K562 (cell line): ENCODE results near the gene BSPRY. TPM values are rescaled to one million over a fixed set of nuclear protein-coding genes. Genes with fewer than 3 reads are reported as not detected.
A peak's percentile ranks its signal among the peaks of the same experiment; 100 is the strongest.

Experiments
- ATF7 ChIP-seq: fragments of 450-650 bp; IDR thresholded peaks from 2 replicates; pipeline ENCODE4 v1.7.1; 2014; ENCODE audit warnings: mild to moderate bottlenecking, moderate library complexity
- CREBBP ChIP-seq: IDR thresholded peaks from one replicate; pipeline ENCODE4 v1.6.1; 2012; ENCODE audit warnings: low read depth, mild to moderate bottlenecking, control low read depth, inconsistent platforms, low read length
- DPF2 ChIP-seq: fragments of 450-650 bp; IDR thresholded peaks from 2 replicates; pipeline ENCODE4 v1.6.1; 2016
- FOS ChIP-seq: IDR thresholded peaks from 3 replicates; pipeline ENCODE4 v1.6.1; 2011; ENCODE audit not compliant: insufficient read length; ENCODE audit errors: extremely low read depth
- FOXK2 ChIP-seq, 2 experiments: fragments of 450-650 bp; IDR thresholded peaks in 1 of 2; conservative IDR thresholded peaks in 1 of 2; 2 replicates each; pipeline ENCODE4 v1.6.1; 2016; ENCODE audit warnings: low read depth in 2 of 2, mild to moderate bottlenecking in 1 of 2
- NUFIP1 ChIP-seq: fragments of 450-650 bp; IDR thresholded peaks from 2 replicates; pipeline ENCODE4 v1.6.1; 2018; ENCODE audit not compliant: partially characterized antibody
- POLR3A ChIP-seq: IDR thresholded peaks from 2 replicates; pipeline ENCODE4 v1.6.1; 2011; ENCODE audit warnings: borderline replicate concordance, mild to moderate bottlenecking, moderate library complexity; ENCODE audit not compliant: insufficient read length, insufficient read depth; ENCODE audit errors: extremely low read depth
- THRA ChIP-seq: fragments of 450-650 bp; IDR thresholded peaks from 2 replicates; pipeline ENCODE4 v1.6.1; 2017; ENCODE audit warnings: mild to moderate bottlenecking, moderate library complexity
- THRB ChIP-seq: fragments of 450-650 bp; formaldehyde crosslinking; conservative IDR thresholded peaks from 2 replicates; pipeline ENCODE4 v1.4.0; 2022; ENCODE audit warnings: mild to moderate bottlenecking, missing genetic modification characterization
- ZBTB5 ChIP-seq: fragments of 450-650 bp; IDR thresholded peaks from 2 replicates; pipeline ENCODE4 v1.6.1; 2017; ENCODE audit warnings: antibody characterized with exemption
- ZNF24 ChIP-seq: fragments of 450-650 bp; IDR thresholded peaks from 2 replicates; pipeline ENCODE4 v1.6.1; 2016
- ZNF253 ChIP-seq: fragments of 250-450 bp; sonication (Bioruptor Pico); conservative IDR thresholded peaks from 2 replicates; pipeline ENCODE4 v1.6.1; 2021; ENCODE audit warnings: mild to moderate bottlenecking
- ZNF324 ChIP-seq: fragments of 250-450 bp; sonication (Bioruptor Pico); IDR thresholded peaks from 2 replicates; pipeline ENCODE4 v1.4.0; 2020; ENCODE audit warnings: mild to moderate bottlenecking
- ZNF780A ChIP-seq: fragments of 250-450 bp; sonication (Bioruptor Pico); IDR thresholded peaks from 2 replicates; pipeline ENCODE4 v1.5.0; 2021; ENCODE audit warnings: mild to moderate bottlenecking
- ZNF830 ChIP-seq: fragments of 250-450 bp; sonication (Bioruptor Pico); IDR thresholded peaks from 2 replicates; pipeline ENCODE4 v1.5.0; 2021; ENCODE audit warnings: mild to moderate bottlenecking
- ZZZ3 ChIP-seq: fragments of 450-650 bp; IDR thresholded peaks from 2 replicates; pipeline ENCODE4 v1.6.1; 2016; ENCODE audit warnings: antibody characterized with exemption, mild to moderate bottlenecking, moderate library complexity
- polyA plus RNA-seq, 8 experiments: library from polyadenylated mRNA; depleted of rRNA in 4 of 8; stranded (reverse) in 5 of 8; unstranded in 3 of 8; fragments of >200 nt; fragmentation: Nextera tagmentation in 2 of 8; fragmentation: Illumina TruSeq in 1 of 8; extraction: Ambion mirVana in 2 of 8; extraction: Trizol in 1 of 8; gene quantifications; 2 replicates each; pipeline versions ENCODE4 v1.2.1 to v1.2.3, GENCODE V29; 2011 to 2014; ENCODE audit warnings: inconsistent platforms in 1 of 8, missing spikeins in 1 of 8
- total RNA-seq, 7 experiments: library from RNA; depleted of rRNA in 6 of 7; stranded (reverse); fragments of >200 nt in 6 of 7; fragmentation: Illumina TruSeq in 2 of 7; extraction: Trizol in 2 of 7; gene quantifications; 2 replicates each; pipeline versions ENCODE4 v1.2.1 to v1.2.3, GENCODE V29; 2011 to 2021; ENCODE audit warnings: low replicate concordance in 1 of 7
- TF ChIP-seq, protein P1 (sequence below), 2 experiments: fragments of 450-650 bp in 1 of 2; IDR thresholded peaks; 2 replicates each; pipeline ENCODE4 v1.6.1; 2011 to 2017; ENCODE audit warnings: low read depth in 2 of 2, antibody characterized with exemption in 1 of 2, borderline replicate concordance in 1 of 2, low read length in 1 of 2, mild to moderate bottlenecking in 1 of 2, mixed read lengths in 1 of 2; ENCODE audit not compliant: control insufficient read depth in 1 of 2

Gene BSPRY
- total and polyA plus RNA-seq, 9 of the 15 experiments (the other 6 are each of a cell fraction or from before 2014, with no cell fraction given): 0.07 to 0.67 (median 0.18) TPM

DNA sequence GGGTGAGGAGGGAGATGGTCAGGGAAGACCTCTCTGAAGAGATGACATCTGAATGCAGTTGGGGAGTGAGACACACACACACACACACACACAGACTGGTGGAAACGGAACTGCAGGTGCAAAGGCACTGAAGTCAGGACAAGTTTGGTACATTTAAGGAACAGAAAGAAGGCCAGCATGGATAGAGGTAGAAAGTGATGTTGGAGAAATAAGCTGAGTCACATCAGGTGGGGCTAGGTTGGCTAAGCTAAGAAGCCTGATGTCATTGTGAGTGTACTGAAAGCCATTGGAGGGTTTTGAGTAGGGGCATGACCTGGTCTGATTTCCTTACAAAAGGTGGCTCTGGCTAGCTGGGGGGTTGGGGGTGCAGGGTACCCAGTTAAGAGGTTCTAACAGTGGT, 3.1 kb downstream of the BSPRY start (continued):
- no peak for TF ChIP-seq THRA
- TF ChIP-seq, protein P1, sequence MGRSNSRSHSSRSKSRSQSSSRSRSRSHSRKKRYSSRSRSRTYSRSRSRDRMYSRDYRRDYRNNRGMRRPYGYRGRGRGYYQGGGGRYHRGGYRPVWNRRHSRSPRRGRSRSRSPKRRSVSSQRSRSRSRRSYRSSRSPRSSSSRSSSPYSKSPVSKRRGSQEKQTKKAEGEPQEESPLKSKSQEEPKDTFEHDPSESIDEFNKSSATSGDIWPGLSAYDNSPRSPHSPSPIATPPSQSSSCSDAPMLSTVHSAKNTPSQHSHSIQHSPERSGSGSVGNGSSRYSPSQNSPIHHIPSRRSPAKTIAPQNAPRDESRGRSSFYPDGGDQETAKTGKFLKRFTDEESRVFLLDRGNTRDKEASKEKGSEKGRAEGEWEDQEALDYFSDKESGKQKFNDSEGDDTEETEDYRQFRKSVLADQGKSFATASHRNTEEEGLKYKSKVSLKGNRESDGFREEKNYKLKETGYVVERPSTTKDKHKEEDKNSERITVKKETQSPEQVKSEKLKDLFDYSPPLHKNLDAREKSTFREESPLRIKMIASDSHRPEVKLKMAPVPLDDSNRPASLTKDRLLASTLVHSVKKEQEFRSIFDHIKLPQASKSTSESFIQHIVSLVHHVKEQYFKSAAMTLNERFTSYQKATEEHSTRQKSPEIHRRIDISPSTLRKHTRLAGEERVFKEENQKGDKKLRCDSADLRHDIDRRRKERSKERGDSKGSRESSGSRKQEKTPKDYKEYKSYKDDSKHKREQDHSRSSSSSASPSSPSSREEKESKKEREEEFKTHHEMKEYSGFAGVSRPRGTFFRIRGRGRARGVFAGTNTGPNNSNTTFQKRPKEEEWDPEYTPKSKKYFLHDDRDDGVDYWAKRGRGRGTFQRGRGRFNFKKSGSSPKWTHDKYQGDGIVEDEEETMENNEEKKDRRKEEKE (IDR thresholded peaks at IDR 0.05; ENCODE audit: borderline replicate concordance in 1 of 2, control insufficient read depth in 1 of 2, low read depth in 2 of 2, low read length in 1 of 2): no peak
- no peak for TF ChIP-seq ZNF324
- TF ChIP-seq CREBBP: no peak
- no peak for TF ChIP-seq ZZZ3
- no peak for TF ChIP-seq NUFIP1
- TF ChIP-seq ZBTB5: no peak
- TF ChIP-seq POLR3A: no peak
- TF ChIP-seq DPF2: peak; percentile 30; the same call in 1 of the 2 replicates
- no peak for TF ChIP-seq ZNF830 (CRISPR knock-in tag)
- TF ChIP-seq FOS: no peak
- TF ChIP-seq ZNF24: no peak
- TF ChIP-seq ATF7: 0 out of 2 replicates have a peak, but pooled peaks have one; percentile 36
- no peak for TF ChIP-seq ZNF780A (CRISPR knock-in tag)
- TF ChIP-seq ZNF253 (CRISPR knock-in tag): no peak
- TF ChIP-seq FOXK2 (conservative IDR thresholded peaks at IDR 0.05 in 1 of 2, IDR thresholded peaks at IDR 0.05 in 1 of 2; ENCODE audit: low read depth in 2 of 2): no peak
- TF ChIP-seq THRB: no peak
